Endothelial cell of umbilical vein (primary cell): Measurements from ENCODE around the gene SIPA1L2.
"Not testable (repeated sequence)": the region's sequence is repeated elsewhere in the genome, so short reads cannot be mapped to it uniquely, and the experiment has no call there.

Experiments used
- EZH2 ChIP-seq: IDR thresholded peaks from 2 replicates; pipeline ENCODE4 v1.6.1; 2012; ENCODE audit warnings: borderline replicate concordance, low read depth, mild to moderate bottlenecking, moderate library complexity, low read length, inconsistent platforms; ENCODE audit not compliant: severe bottlenecking
- FOS ChIP-seq: IDR thresholded peaks from 2 replicates; pipeline ENCODE4 v1.6.1; 2011; ENCODE audit warnings: mild to moderate bottlenecking, low read length, moderate library complexity, borderline replicate concordance; ENCODE audit not compliant: insufficient read depth
- JUN ChIP-seq: IDR thresholded peaks from 2 replicates; pipeline ENCODE4 v1.6.1; 2011; ENCODE audit warnings: borderline replicate concordance, low read depth; ENCODE audit not compliant: insufficient read length, insufficient read depth
- MYC ChIP-seq: IDR thresholded peaks from one replicate; pipeline ENCODE4 v1.6.1; 2011; ENCODE audit warnings: mild to moderate bottlenecking, low read depth, low read length
- POLR2A ChIP-seq: IDR thresholded peaks from 2 replicates; pipeline ENCODE4 v1.6.1; 2012; ENCODE audit warnings: low read depth, mild to moderate bottlenecking, control low read depth, low read length
- POLR2AphosphoS5 ChIP-seq: IDR thresholded peaks from 2 replicates; pipeline ENCODE4 v1.6.1; 2012; ENCODE audit warnings: low read depth, mild to moderate bottlenecking, control low read depth, low read length, moderate library complexity; ENCODE audit not compliant: insufficient read depth
- TF ChIP-seq, protein P1 (sequence below), 2 donors: IDR thresholded peaks; 1 replicate in 1 of 2; 2 replicates in 1 of 2; pipeline ENCODE4 v1.5.1; 2011; ENCODE audit warnings: low read length in 2 of 2, mild to moderate bottlenecking in 2 of 2, moderate library complexity in 2 of 2, control low read depth in 1 of 2, inconsistent platforms in 1 of 2, low read depth in 1 of 2; ENCODE audit not compliant: insufficient read depth in 1 of 2; ENCODE audit errors: extremely low read depth in 1 of 2

DNA sequence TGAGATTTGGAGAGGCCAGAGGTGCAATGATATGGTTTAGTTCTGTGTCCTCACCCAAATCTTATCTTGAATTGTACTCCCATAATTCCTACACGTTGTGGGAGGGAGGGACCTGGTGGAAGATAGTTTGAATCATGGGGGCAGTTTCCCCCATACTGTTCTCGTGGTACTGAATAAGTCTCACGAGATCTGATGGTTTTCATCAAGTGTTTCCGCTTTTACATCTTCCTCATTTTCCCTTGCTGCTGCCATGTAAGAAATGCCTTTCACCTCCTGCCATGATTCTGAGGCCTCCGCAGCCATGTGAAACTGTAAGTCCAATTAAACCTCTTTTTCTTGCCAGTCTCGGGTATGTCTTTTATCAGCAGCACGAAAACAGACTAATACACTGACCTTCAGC is 17.1 kb downstream of the SIPA1L2 start:
- TF ChIP-seq, protein P1, sequence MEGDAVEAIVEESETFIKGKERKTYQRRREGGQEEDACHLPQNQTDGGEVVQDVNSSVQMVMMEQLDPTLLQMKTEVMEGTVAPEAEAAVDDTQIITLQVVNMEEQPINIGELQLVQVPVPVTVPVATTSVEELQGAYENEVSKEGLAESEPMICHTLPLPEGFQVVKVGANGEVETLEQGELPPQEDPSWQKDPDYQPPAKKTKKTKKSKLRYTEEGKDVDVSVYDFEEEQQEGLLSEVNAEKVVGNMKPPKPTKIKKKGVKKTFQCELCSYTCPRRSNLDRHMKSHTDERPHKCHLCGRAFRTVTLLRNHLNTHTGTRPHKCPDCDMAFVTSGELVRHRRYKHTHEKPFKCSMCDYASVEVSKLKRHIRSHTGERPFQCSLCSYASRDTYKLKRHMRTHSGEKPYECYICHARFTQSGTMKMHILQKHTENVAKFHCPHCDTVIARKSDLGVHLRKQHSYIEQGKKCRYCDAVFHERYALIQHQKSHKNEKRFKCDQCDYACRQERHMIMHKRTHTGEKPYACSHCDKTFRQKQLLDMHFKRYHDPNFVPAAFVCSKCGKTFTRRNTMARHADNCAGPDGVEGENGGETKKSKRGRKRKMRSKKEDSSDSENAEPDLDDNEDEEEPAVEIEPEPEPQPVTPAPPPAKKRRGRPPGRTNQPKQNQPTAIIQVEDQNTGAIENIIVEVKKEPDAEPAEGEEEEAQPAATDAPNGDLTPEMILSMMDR (IDR thresholded peaks at IDR 0.05; ENCODE audit: extremely low read depth in 1 of 2, insufficient read depth in 1 of 2, low read depth in 1 of 2, low read length in 2 of 2), result not testable (repeated sequence)
- TF ChIP-seq POLR2AphosphoS5, POLR2A, EZH2, MYC, FOS, JUN: not testable (repeated sequence)
